NCI-H187 (cell line): Measurements from ENCODE around the gene PKM.

Source experiments
- DNase-seq, 2 experiments: peaks; one replicate each; lab custom pipeline; 2025; lab: John Stamatoyannopoulos, UW

Gene PKM

DNA sequence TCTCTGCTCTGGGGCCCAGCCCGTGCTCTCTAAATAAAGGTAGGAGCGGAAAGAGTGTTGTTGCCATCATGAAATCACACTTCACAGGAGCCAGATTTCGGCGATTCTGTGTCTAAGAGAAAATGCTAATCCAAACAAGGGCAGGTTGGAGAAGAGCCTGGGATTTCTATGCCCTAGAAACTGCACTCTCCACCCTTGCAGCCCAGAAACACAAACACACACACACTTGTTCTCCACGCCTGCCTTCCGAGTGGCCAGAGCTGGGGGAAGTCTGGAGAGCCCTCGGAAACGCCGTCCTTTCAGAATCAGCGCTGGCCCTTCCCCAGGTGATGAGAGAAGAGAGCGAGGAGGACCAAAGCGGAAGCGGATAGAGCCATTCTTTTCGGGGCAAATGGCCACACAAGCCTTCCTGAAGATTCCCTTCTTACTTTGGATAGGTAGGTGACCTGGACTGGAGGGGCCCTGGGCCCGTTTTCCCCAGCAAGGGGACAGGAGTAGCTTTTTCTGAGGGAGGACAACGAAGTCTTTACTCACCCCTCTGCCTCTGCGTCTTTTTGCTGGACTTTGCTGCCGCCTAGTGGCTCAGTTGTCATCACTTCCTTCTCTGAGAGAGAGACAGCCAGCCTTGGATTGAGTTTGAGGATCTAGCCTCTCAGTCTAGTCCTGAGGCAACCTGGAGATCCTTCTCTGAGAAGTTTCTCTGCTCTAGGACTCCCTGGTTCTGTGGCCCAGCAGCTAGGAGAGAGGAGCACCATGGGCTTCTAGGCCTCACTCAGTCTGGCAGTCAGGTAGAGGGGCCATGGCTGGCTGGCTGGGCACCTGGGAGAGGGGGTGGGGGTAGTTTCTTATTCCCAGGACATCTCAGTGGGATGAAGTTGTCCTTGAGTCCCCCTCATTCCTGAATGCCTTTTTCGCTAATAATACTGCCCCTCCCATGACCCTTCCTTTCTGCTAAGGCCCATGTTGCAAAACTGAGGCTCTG is 75.1 kb downstream of the PKM start:
- DNase-seq: peak; percentile 55 to 70

DNA sequence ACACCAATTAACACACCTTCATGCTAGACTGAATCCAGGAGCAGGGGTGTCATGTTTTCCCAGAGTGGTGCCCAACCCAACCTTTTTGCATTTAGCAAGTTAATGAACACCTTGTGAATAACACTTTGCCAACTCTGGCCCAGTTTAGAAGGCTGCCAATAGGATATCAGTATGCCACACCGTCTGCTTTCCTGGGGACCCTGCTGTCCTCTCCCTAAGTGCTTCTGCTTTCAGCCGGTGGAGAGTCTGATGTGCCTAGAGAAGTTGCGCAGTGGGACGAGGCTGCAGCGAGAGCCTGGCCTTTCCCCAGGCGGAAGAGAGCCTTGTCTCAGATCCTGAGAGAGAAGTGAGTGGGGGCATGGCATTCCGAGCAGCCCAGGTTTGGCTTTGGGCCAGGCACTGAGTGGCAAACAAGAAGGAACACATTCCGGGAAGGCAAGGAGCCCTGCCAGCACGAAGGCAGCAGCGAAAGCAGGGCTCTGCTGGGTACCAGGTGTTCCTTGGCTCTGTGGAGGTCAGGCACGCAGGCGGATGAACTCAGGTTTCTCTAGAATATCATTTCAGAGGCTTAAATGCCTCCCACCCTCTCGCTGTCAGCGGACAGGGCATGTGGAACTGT is 75.9 kb downstream of the PKM start:
- DNase-seq: peak; percentile 59 to 85

GRCh38 chr15:72154316-72154715 is 76.7 kb downstream of the PKM start:
- DNase-seq: no peak

DNA sequence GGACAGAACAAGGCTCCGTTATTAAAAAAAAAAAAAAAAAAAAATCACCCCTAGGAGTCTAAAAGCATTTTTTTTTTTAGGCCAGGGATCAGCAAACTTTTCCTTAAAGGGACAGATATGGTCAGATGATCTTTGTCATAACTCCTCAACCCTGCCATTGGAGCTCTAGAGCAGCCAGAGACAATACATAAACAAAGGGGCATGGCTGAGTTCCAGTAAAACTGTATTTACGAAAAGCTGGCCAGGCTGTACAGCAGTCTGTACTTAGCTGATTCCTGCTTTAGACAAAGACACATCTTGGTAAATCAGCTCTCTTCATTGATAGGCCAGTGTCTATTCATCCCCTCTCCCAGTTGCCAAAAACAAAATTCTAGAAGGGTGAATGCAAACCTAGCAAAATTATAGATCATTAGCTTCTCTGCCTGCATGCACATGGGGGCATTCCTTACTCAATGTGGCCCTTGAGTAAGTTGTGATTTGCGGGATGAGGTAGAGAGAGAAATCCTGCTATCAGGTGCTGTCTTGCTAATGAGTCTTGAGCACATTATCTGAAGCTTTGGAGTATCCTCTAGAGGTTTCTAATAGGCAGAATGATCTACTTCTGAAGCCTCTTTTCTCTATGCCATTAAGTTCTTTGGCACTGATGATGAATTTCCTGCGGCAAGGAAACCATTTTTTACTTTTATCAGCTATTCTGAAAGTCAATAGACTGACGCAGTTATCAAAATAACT is 77.6 kb downstream of the PKM start:
- DNase-seq: no peak
